Mesendoderm (in vitro differentiated cells): Measurements from ENCODE around the gene PLD5.
"Not testable (repeated sequence)": the region's sequence is repeated elsewhere in the genome, so short reads cannot be mapped to it uniquely, and the experiment has no call there.

ENCODE experiments used
- DNase-seq: peaks from one replicate; pipeline ENCODE4 v3.0.0; 2013
- H2AK5ac ChIP-seq: 2 replicates; pipeline ENCODE4 v1.6.1; 2013; ENCODE audit warnings: low read length, inconsistent platforms
- H2BK120ac ChIP-seq: 2 replicates; pipeline ENCODE4 v1.6.1; 2013; ENCODE audit warnings: low read depth, mild to moderate bottlenecking, low read length, moderate library complexity, mixed read lengths
- H2BK15ac ChIP-seq: replicated peaks from 2 replicates; pipeline ENCODE4 v1.6.1; 2013; ENCODE audit warnings: low read depth, mild to moderate bottlenecking, moderate library complexity
- H2BK5ac ChIP-seq: 2 replicates; pipeline ENCODE4 v1.6.1; 2013; ENCODE audit warnings: low read length, inconsistent platforms
- H3K18ac ChIP-seq: 2 replicates; pipeline ENCODE4 v1.6.1; 2013; ENCODE audit warnings: mild to moderate bottlenecking, low read length, mixed read lengths
- H3K23ac ChIP-seq: one replicate; pipeline ENCODE4 v1.6.1; 2013; ENCODE audit warnings: low read length
- H3K27ac ChIP-seq: 2 replicates; pipeline ENCODE4 v1.5.1; 2013; ENCODE audit warnings: low read depth, mild to moderate bottlenecking, inconsistent platforms, low read length, moderate library complexity
- H3K27me3 ChIP-seq: 2 replicates; pipeline ENCODE4 v1.6.1; 2013; ENCODE audit warnings: low read length, control low read depth, mild to moderate bottlenecking, inconsistent platforms; ENCODE audit not compliant: insufficient read depth, poor library complexity
- H3K36me3 ChIP-seq: 2 replicates; pipeline ENCODE4 v1.6.1; 2013; ENCODE audit warnings: low read length, inconsistent platforms; ENCODE audit not compliant: control insufficient read depth, insufficient read depth
- H3K4ac ChIP-seq: one replicate; pipeline ENCODE4 v1.6.1; 2013; ENCODE audit warnings: low read depth, mild to moderate bottlenecking, low read length, moderate library complexity
- H3K4me1 ChIP-seq: 2 replicates; pipeline ENCODE4 v1.6.1; 2013; ENCODE audit warnings: low read depth, low read length, inconsistent platforms; ENCODE audit not compliant: control insufficient read depth
- H3K4me2 ChIP-seq: 2 replicates; pipeline ENCODE4 v1.6.1; 2013; ENCODE audit warnings: low read length
- H3K4me3 ChIP-seq: 2 replicates; pipeline ENCODE4 v1.5.1; 2013; ENCODE audit warnings: mild to moderate bottlenecking, low read length
- H3K56ac ChIP-seq: one replicate; pipeline ENCODE4 v1.6.1; 2013; ENCODE audit warnings: low read length
- H3K79me1 ChIP-seq: 2 replicates; pipeline ENCODE4 v1.6.1; 2013; ENCODE audit warnings: low read length, inconsistent platforms
- H3K79me2 ChIP-seq: 2 replicates; pipeline ENCODE4 v1.6.1; 2013; ENCODE audit warnings: mild to moderate bottlenecking, low read length; ENCODE audit not compliant: control insufficient read depth, insufficient read depth
- H3K9ac ChIP-seq: 2 replicates; pipeline ENCODE4 v1.6.1; 2013; ENCODE audit warnings: low read length, inconsistent platforms
- H4K5ac ChIP-seq: one replicate; pipeline ENCODE4 v1.6.1; 2013; ENCODE audit warnings: low read length
- H4K8ac ChIP-seq: one replicate; pipeline ENCODE4 v1.6.1; 2013; ENCODE audit warnings: low read depth, mild to moderate bottlenecking, control low read depth, low read length, moderate library complexity
- WGBS: extraction: QIAGEN DNeasy Blood & Tissue Kit; methylation state at CpG from one replicate; pipeline ENCODE4 v1.1.7; 2013; ENCODE audit warnings: low lambda C conversion rate, missing lambda C conversion rate; ENCODE audit not compliant: insufficient coverage; ENCODE audit errors: extremely low coverage; 5-methylcytosine and 5-hydroxymethylcytosine counted together

Gene PLD5

DNA sequence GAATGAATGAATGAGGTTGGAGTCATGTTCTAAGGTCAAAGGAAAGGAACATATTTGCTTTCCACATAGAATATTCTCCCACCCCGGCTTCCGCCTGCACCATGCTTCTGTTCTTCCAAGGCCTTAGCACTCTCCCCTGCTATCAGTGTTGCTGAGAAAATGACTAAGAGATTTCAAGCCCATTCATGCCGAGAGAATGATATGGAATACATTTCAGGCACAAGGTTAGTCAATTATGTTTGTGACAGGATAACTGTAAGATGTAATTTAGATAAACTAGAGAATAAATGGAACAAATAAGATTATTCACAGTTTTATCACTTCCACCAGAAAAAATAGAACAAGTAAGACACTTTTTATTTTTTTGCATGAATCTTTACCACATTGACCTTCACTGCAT is 122.6 kb downstream of the PLD5 start:
- H4K8ac ChIP-seq = no peak overlapping the region
- no peak overlapping the region for H3K4me3 ChIP-seq
- no peaks in the 10 kb centered on the region for H3K27me3 ChIP-seq
- WGBS = no CpG with 5 or more reads among the region's 3 CpGs
- no peak overlapping the region for H3K18ac ChIP-seq
- H3K4me1 ChIP-seq = no peaks in the 10 kb centered on the region
- no peak overlapping the region for H3K56ac ChIP-seq
- no peak overlapping the region for H3K23ac ChIP-seq
- H3K27ac ChIP-seq = no peak overlapping the region
- H2BK120ac ChIP-seq = no peak overlapping the region
- H3K4me2 ChIP-seq = no peak overlapping the region
- no peak overlapping the region for H4K5ac ChIP-seq
- no peak overlapping the region for H2BK5ac ChIP-seq
- no peaks in the 10 kb centered on the region for H3K36me3 ChIP-seq
- H3K79me1 ChIP-seq = no peaks in the 10 kb centered on the region
- H3K79me2 ChIP-seq = no peaks in the 10 kb centered on the region
- no peak overlapping the region for H3K4ac ChIP-seq
- H2BK15ac ChIP-seq = no peak overlapping the region
- DNase-seq = no peak
- no peak overlapping the region for H2AK5ac ChIP-seq
- no peak overlapping the region for H3K9ac ChIP-seq

DNA sequence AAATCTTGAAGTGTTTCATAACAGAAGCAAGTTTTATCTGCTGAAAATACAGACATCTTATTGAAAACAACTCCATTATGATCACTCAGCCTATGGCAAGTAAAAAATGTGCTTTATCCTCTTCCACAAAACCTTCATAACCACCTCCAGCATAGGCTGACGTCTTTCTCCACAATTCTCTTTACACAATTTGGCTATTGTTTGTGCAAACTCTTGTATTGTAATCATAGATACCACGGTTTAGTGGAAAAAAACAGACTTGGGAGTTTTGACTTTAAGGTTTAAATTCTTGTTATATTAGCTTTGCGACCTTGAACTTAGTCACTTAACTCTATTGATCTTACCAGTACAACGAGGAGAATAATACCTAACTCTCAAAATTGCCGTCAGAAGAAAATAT is 126.1 kb downstream of the PLD5 start:
- WGBS = no CpG with 5 or more reads among the region's 5 CpGs
- Histone ChIP-seq H3K27ac (no peak overlapping the region), H3K27me3 (no peaks in the 10 kb centered on the region), H3K56ac (no peak overlapping the region), H3K36me3 (no peaks in the 10 kb centered on the region), H2BK120ac (no peak overlapping the region), H3K23ac (no peak overlapping the region), H3K4me2 (no peak overlapping the region), H2BK5ac (no peak overlapping the region), H3K9ac (no peak overlapping the region), H3K79me2 (no peaks in the 10 kb centered on the region), H4K8ac (no peak overlapping the region), H3K79me1 (no peaks in the 10 kb centered on the region), H4K5ac (no peak overlapping the region), H3K18ac (no peak overlapping the region), H2AK5ac (no peak overlapping the region), H3K4me3 (no peak overlapping the region), H3K4ac (no peak overlapping the region), H3K4me1 (no peaks in the 10 kb centered on the region), H2BK15ac (no peak overlapping the region)
- DNase-seq = no peak

DNA sequence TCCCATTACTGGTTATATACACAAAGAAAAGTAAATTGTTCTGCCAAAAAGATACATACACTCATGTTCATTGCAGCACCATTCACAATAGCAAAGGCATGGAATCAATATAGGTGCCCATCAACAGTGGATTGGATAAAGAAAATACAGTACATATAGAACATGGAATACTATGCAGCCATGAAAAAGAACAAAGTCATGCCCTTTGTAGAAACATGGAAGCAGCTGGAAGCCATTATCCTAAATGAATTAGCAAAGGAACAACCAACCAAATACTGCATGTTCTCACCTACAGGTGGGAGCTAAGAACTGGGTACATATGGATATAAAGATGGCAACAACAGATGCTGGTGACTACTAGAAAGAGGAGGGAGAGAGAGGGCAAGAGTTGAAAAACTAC is 132.6 kb downstream of the PLD5 start:
- Histone ChIP-seq H3K4me1 (no peaks in the 10 kb centered on the region), H3K79me2 (no peaks in the 10 kb centered on the region), H3K79me1 (no peaks in the 10 kb centered on the region), H4K8ac (no peak overlapping the region), H3K27me3 (no peaks in the 10 kb centered on the region), H3K27ac (no peak overlapping the region), H2BK15ac (no peak overlapping the region), H2AK5ac (no peak overlapping the region), H3K4ac (no peak overlapping the region), H3K18ac (no peak overlapping the region), H3K9ac (no peak overlapping the region), H3K36me3 (no peaks in the 10 kb centered on the region), H3K4me2 (no peak overlapping the region), H2BK120ac (no peak overlapping the region), H3K4me3 (no peak overlapping the region), H3K23ac (no peak overlapping the region), H4K5ac (no peak overlapping the region), H3K56ac (no peak overlapping the region), H2BK5ac (no peak overlapping the region)
- DNase-seq = no peak

DNA sequence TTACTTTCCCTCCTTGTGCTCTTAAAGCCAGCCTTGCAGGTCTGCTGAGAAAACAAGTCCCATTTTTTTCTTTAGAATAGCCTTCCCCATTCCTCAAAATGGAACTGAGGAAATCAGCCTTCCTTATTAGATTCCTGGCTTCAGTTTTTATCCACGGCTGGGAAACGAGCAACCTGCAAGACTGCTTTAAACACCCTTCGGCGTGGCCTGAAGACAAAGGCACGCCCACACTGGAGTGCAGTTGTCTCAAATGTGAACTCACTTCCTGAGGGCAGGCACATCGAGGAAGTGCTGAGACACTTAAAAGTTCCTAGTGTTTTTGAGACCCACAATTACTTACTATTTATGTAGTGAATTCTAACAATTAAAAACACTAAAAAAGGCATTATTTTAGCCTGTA is 148.4 kb downstream of the PLD5 start:
- H3K4me2 ChIP-seq, H3K4me3 ChIP-seq, H3K27ac ChIP-seq, H3K4me1 ChIP-seq, H3K18ac ChIP-seq, H4K5ac ChIP-seq, H3K36me3 ChIP-seq, H3K27me3 ChIP-seq, H3K79me2 ChIP-seq, H3K79me1 ChIP-seq, H2BK15ac ChIP-seq, H3K56ac ChIP-seq, H2BK5ac ChIP-seq, H3K23ac ChIP-seq, DNase-seq, H3K4ac ChIP-seq, H2BK120ac ChIP-seq, H3K9ac ChIP-seq, H4K8ac ChIP-seq, H2AK5ac ChIP-seq: not testable (repeated sequence)
- WGBS = no CpG with 5 or more reads among the region's 6 CpGs

DNA sequence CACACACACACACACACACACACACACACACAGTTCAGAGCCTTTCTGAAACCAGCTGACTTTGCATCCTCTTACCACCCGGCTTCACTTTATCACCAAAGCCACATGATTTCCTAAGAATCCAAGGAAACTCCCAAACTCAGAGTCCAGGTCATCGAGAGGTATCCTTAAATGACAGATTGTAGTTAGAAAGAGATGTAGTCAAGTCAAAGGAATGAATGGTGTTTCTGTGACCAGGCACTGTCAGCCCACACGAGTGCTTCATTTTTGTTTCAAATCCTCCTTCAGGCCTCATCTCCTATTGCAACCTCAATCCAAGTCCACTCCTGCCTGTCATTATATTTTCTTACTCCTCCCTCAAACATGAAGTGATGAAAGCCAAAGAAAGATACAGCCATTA is 174.1 kb downstream of the PLD5 start:
- not testable (repeated sequence) for H2AK5ac ChIP-seq, H3K36me3 ChIP-seq, H2BK120ac ChIP-seq, H3K4me2 ChIP-seq, H4K5ac ChIP-seq, H3K4me1 ChIP-seq, H3K27me3 ChIP-seq, H3K9ac ChIP-seq, H2BK5ac ChIP-seq, H3K27ac ChIP-seq, H3K18ac ChIP-seq, H3K23ac ChIP-seq, H3K79me1 ChIP-seq, H3K4ac ChIP-seq, H3K79me2 ChIP-seq, H4K8ac ChIP-seq, H3K56ac ChIP-seq, H2BK15ac ChIP-seq, H3K4me3 ChIP-seq, DNase-seq
- no CpG with 5 or more reads among the region's 3 CpGs for WGBS

DNA sequence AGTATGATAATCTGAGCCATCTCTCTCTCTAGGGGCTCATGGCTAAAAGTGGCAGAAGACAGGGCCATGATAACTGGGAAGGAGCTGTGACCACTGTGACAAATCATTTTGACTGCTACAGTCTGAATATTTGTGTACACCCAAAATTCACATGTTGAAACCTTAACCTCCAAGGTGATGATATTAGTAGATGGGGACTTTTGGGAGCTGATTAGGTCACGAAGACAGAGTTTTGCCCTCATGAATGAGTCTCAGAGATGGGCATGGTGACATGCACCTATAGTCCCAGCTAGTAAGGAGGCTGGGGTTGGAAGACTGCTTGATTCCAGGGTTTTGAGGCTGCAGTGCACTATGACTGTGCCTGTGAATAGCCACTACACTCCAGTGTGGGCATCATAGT is 174.9 kb downstream of the PLD5 start:
- no peak overlapping the region for H3K4me2 ChIP-seq
- H3K56ac ChIP-seq = no peak overlapping the region

More for the DNA sequence above, 174.9 kb downstream of the PLD5 start:
- no peak overlapping the region for H2BK120ac ChIP-seq
- H2AK5ac ChIP-seq = no peak overlapping the region
- no peaks in the 10 kb centered on the region for H3K27me3 ChIP-seq
- no peak overlapping the region for H4K5ac ChIP-seq
- H3K4ac ChIP-seq = no peak overlapping the region
- H2BK5ac ChIP-seq = no peak overlapping the region
- no peak for DNase-seq
- no peaks in the 10 kb centered on the region for H3K79me2 ChIP-seq
- no peak overlapping the region for H3K27ac ChIP-seq
- no peak overlapping the region for H3K18ac ChIP-seq
- no peaks in the 10 kb centered on the region for H3K4me1 ChIP-seq
- no peaks in the 10 kb centered on the region for H3K36me3 ChIP-seq
- H4K8ac ChIP-seq = no peak overlapping the region
- no peak overlapping the region for H3K4me3 ChIP-seq
- no CpG with 5 or more reads among the region's 1 CpG for WGBS
- H3K9ac ChIP-seq = no peak overlapping the region
- H3K23ac ChIP-seq = no peak overlapping the region
- no peak overlapping the region for H2BK15ac ChIP-seq
- no peaks in the 10 kb centered on the region for H3K79me1 ChIP-seq
